SH-SY5Y (cell line): Measurements from ENCODE around the gene IFI27L2.

Experiments
- GATA2 ChIP-seq: IDR thresholded peaks from 2 replicates; pipeline ENCODE4 v1.6.1; 2011; ENCODE audit warnings: mild to moderate bottlenecking, low read depth, low read length
- GATA3 ChIP-seq: IDR thresholded peaks from 2 replicates; pipeline ENCODE4 v1.6.1; 2011; ENCODE audit warnings: low read depth, mild to moderate bottlenecking, low read length, moderate library complexity

DNA sequence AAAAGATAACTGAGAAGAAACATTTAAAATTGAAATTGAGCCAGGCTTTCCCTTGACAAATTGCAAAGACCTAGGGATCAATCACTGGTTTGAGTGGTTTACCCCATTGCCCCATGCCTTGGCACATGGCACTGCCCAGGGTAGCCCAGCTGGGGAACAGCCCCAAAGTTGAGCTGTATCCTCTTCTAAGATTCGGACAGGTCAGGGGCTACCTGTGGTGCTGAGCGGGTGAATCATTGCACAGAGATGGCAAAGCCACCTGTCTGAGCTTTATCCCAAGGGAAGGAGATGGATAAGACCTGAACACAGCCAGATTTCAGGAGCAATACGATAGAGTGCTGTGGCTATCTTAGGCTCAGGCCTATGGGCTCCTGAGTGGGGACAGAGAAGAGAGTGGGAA lies 7.0 kb downstream of the IFI27L2 start:
- no peak for TF ChIP-seq GATA2
- TF ChIP-seq GATA3 = no peak
